Transverse colon (tissue), 3 donors: ENCODE data around the gene C15orf62.

Experiments used
- CTCF ChIP-seq, 5 experiments: fragments of 200-600 bp in 3 of 5; fragments of 450-650 bp in 2 of 5; sonication (generic) in 3 of 5; IDR thresholded peaks; 1 replicate in 2 of 5; 2 replicates in 3 of 5; pipeline ENCODE4 v1.5.1; 2016 to 2017; ENCODE audit warnings: antibody characterized with exemption in 5 of 5, inconsistent platforms in 3 of 5, mild to moderate bottlenecking in 2 of 5, moderate library complexity in 1 of 5
- POLR2A ChIP-seq: fragments of 450-650 bp; IDR thresholded peaks from one replicate; pipeline ENCODE4 v1.6.1; 2016; ENCODE audit warnings: antibody characterized with exemption, mild to moderate bottlenecking, moderate library complexity

DNA sequence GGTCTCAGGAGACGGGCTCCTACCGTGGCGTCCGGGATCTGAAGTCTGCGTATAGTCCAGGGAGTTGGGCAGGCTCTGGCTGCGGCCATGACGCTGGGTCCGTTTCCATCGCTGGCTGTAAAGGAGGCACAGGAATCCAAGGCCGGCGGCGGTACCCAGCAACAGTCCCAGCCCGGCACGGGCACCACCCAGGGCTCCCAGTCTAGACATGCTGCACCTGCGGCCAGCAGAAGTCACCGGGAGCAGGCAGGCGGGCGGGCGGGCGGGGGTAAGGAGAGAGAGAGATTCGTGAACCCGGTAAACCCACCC lies 15.3 kb upstream of the C15orf62 start:
- no peak for TF ChIP-seq POLR2A
- no peak for TF ChIP-seq CTCF (IDR thresholded peaks at IDR 0.05)
